IMR-90 (cell line): ENCODE measurements around the gene ZCWPW1. TPM values are rescaled to one million over a fixed set of nuclear protein-coding genes. Genes with fewer than 3 reads are reported as not detected.

Experiments used
- ATAC-seq: fragments of 200-7000 bp; cut with Tn5 transposase; 2 replicates; pipeline ENCODE4 v1.9.1; 2020; ENCODE audit warnings: low read depth, mild to moderate bottlenecking, moderate library complexity
- BruUV-seq: library from RNA; stranded (reverse); fragments of 400-500 nt; replicated peaks from 2 replicates; lab custom pipeline; 2021; lab: Mats Ljungman, UMichigan
- CTCF ChIA-PET: fragments of 300-600 bp; formaldehyde crosslinking; extraction: SDS; loops from one replicate; lab custom pipeline; 2021; ENCODE audit warnings: antibody characterized with exemption; lab: Yijun Ruan, JAX
- POLR2A ChIA-PET: fragments of 300-600 bp; sonication (Branson Sonifier 250); formaldehyde crosslinking; loops from one replicate; lab custom pipeline; 2022; ENCODE audit warnings: antibody characterized with exemption; ENCODE audit not compliant: unreplicated experiment; lab: Charles Lee
- DNase-seq: peaks from one replicate; pipeline ENCODE4 v3.0.0; 2013
- H2AFZ ChIP-seq: replicated peaks from 2 replicates; pipeline ENCODE3; 2013; ENCODE audit warnings: low read length, mild to moderate bottlenecking; ENCODE audit not compliant: poor library complexity
- H2AK5ac ChIP-seq: 2 replicates; pipeline ENCODE4 v1.6.1; 2013; ENCODE audit warnings: low read depth, low read length, inconsistent platforms
- H2AK9ac ChIP-seq: replicated peaks from 2 replicates; pipeline ENCODE3; 2013; ENCODE audit warnings: mild to moderate bottlenecking, low read depth, low read length, moderate library complexity; ENCODE audit not compliant: poor library complexity
- H2BK120ac ChIP-seq: 2 replicates; pipeline ENCODE4 v1.6.1; 2013; ENCODE audit warnings: low read depth, low read length, inconsistent platforms
- H2BK15ac ChIP-seq: 3 replicates; pipeline ENCODE4 v1.6.1; 2013; ENCODE audit warnings: low read depth, low read length, inconsistent platforms
- H2BK20ac ChIP-seq: 2 replicates; pipeline ENCODE4 v1.6.1; 2013; ENCODE audit warnings: low read depth, mild to moderate bottlenecking, inconsistent platforms, low read length, moderate library complexity
- H2BK5ac ChIP-seq: 2 replicates; pipeline ENCODE4 v1.6.1; 2013; ENCODE audit warnings: mild to moderate bottlenecking, low read depth, low read length, inconsistent platforms; ENCODE audit not compliant: poor library complexity, severe bottlenecking
- H3K14ac ChIP-seq: replicated peaks from 2 replicates; pipeline ENCODE4 v1.6.1; 2013; ENCODE audit warnings: low read depth, low read length, inconsistent platforms
- H3K18ac ChIP-seq: 2 replicates; pipeline ENCODE4 v1.6.1; 2013; ENCODE audit warnings: low read depth, low read length, control low read depth
- H3K23ac ChIP-seq: 2 replicates; pipeline ENCODE4 v1.6.1; 2013; ENCODE audit warnings: low read depth, low read length, inconsistent platforms
- H3K27ac ChIP-seq: 2 replicates; pipeline ENCODE4 v1.5.1; 2013; ENCODE audit warnings: mild to moderate bottlenecking, control low read depth, low read length; ENCODE audit not compliant: insufficient read depth
- H3K27me3 ChIP-seq: 2 replicates; pipeline ENCODE4 v1.6.1; 2013; ENCODE audit warnings: low read length; ENCODE audit not compliant: control insufficient read depth, insufficient read depth
- H3K36me3 ChIP-seq: 2 replicates; pipeline ENCODE4 v1.6.1; 2013; ENCODE audit warnings: low read length, mixed read lengths; ENCODE audit not compliant: control insufficient read depth, insufficient read depth
- H3K4ac ChIP-seq: 2 replicates; pipeline ENCODE4 v1.6.1; 2013; ENCODE audit warnings: low read depth, low read length, inconsistent platforms
- H3K4me1 ChIP-seq: 2 replicates; pipeline ENCODE4 v1.6.1; 2013; ENCODE audit warnings: low read length, mixed read lengths; ENCODE audit not compliant: control insufficient read depth, insufficient read depth
- H3K4me2 ChIP-seq: 2 replicates; pipeline ENCODE4 v1.6.1; 2013; ENCODE audit warnings: low read depth, mild to moderate bottlenecking, control low read depth, low read length, moderate library complexity
- H3K4me3 ChIP-seq: 2 replicates; pipeline ENCODE4 v1.5.1; 2013; ENCODE audit warnings: low read depth, mild to moderate bottlenecking, control low read depth, low read length, moderate library complexity; ENCODE audit not compliant: insufficient read depth
- H3K56ac ChIP-seq: 2 replicates; pipeline ENCODE4 v1.6.1; 2013; ENCODE audit warnings: low read length, inconsistent platforms; ENCODE audit not compliant: insufficient read depth; ENCODE audit errors: extremely low read depth
- H3K79me1 ChIP-seq, 2 experiments: 2 replicates each; pipeline ENCODE4 v1.6.1; 2013; ENCODE audit warnings: low read length in 2 of 2, inconsistent platforms in 1 of 2, low read depth in 1 of 2
- H3K9ac ChIP-seq: 2 replicates; pipeline ENCODE4 v1.6.1; 2013; ENCODE audit warnings: low read depth, low read length, control low read depth
- H3K9me1 ChIP-seq: 2 replicates; pipeline ENCODE4 v1.6.1; 2013; ENCODE audit warnings: low read length, inconsistent platforms; ENCODE audit not compliant: insufficient read depth
- H3K9me3 ChIP-seq: 2 replicates; pipeline ENCODE4 v1.6.1; 2013; ENCODE audit warnings: low read length; ENCODE audit not compliant: control insufficient read depth, insufficient read depth
- H4K20me1 ChIP-seq: 2 replicates; pipeline ENCODE4 v1.6.1; 2013; ENCODE audit warnings: low read length, inconsistent platforms; ENCODE audit not compliant: insufficient read depth
- H4K5ac ChIP-seq: 2 replicates; pipeline ENCODE4 v1.6.1; 2013; ENCODE audit warnings: mild to moderate bottlenecking, low read depth, low read length, control low read depth
- H4K8ac ChIP-seq, 2 experiments: 2 replicates each; pipeline ENCODE4 v1.6.1; 2013; ENCODE audit warnings: low read depth in 2 of 2, low read length in 2 of 2, control low read depth in 1 of 2, inconsistent platforms in 1 of 2
- H4K91ac ChIP-seq: 2 replicates; pipeline ENCODE4 v1.6.1; 2013; ENCODE audit warnings: low read depth, low read length, inconsistent platforms; ENCODE audit not compliant: insufficient read depth
- CTCF ChIP-seq: conservative IDR thresholded peaks from 2 replicates; pipeline ENCODE4 v1.5.1; 2012; ENCODE audit warnings: mild to moderate bottlenecking, low read depth, low read length, improper control_type of control experiment
- ELK1 ChIP-seq: fragments of 150-350 bp; IDR thresholded peaks from 2 replicates; pipeline ENCODE4 v1.6.1; 2016; ENCODE audit warnings: low read depth, mild to moderate bottlenecking, low read length, moderate library complexity, borderline replicate concordance
- FOS ChIP-seq: fragments of 150-350 bp; IDR thresholded peaks from 2 replicates; pipeline ENCODE4 v1.6.1; 2016; ENCODE audit warnings: low read depth, low read length
- MAZ ChIP-seq: IDR thresholded peaks from 2 replicates; pipeline ENCODE4 v1.6.1; 2012; ENCODE audit warnings: low read depth, mild to moderate bottlenecking, low read length, improper control_type of control experiment, moderate library complexity, borderline replicate concordance
- MXI1 ChIP-seq: IDR thresholded peaks from 2 replicates; pipeline ENCODE4 v1.6.1; 2012; ENCODE audit warnings: low read depth, mild to moderate bottlenecking, low read length, moderate library complexity, borderline replicate concordance
- NFE2L2 ChIP-seq: fragments of 150-350 bp; IDR thresholded peaks from 2 replicates; pipeline ENCODE4 v1.6.1; 2016; ENCODE audit warnings: low read depth, mild to moderate bottlenecking, low read length
- POLR2A ChIP-seq: IDR thresholded peaks from 2 replicates; pipeline ENCODE4 v1.6.1; 2012; ENCODE audit warnings: mild to moderate bottlenecking, low read depth, low read length
- RAD21 ChIP-seq: IDR thresholded peaks from 2 replicates; pipeline ENCODE4 v1.6.1; 2012; ENCODE audit warnings: low read length, improper control_type of control experiment
- RCOR1 ChIP-seq: IDR thresholded peaks from 2 replicates; pipeline ENCODE4 v1.6.1; 2012; ENCODE audit warnings: mild to moderate bottlenecking, low read length, improper control_type of control experiment; ENCODE audit not compliant: insufficient replicate concordance
- RFX5 ChIP-seq: IDR thresholded peaks from 2 replicates; pipeline ENCODE4 v1.8.0; 2012; ENCODE audit warnings: low read depth, mild to moderate bottlenecking, low read length, moderate library complexity
- SMC3 ChIP-seq: fragments of 150-350 bp; IDR thresholded peaks from 2 replicates; pipeline ENCODE4 v1.6.1; 2016; ENCODE audit warnings: low read depth, mild to moderate bottlenecking, antibody characterized with exemption, low read length, moderate library complexity
- WGBS, 2 experiments: methylation state at CpG; one replicate each; pipeline versions ENCODE4 v1.1.5 to v1.1.7; 2013; ENCODE audit warnings: missing lambda C conversion rate in 2 of 2; ENCODE audit not compliant: insufficient read length in 1 of 2; ENCODE audit errors: extremely low coverage in 2 of 2; 5-methylcytosine and 5-hydroxymethylcytosine counted together
- dilution Hi-C: fragments of 300-500 bp; cut with HindIII; formaldehyde crosslinking; loops from one replicate; pipeline ENCODE4 v1.14.3; 2018; ENCODE audit warnings: low sequenced_read_pairs; ENCODE audit not compliant: unreplicated experiment
- in situ Hi-C: fragments of 300-500 bp; cut with MboI; formaldehyde crosslinking; loops from 3 replicates; pipeline ENCODE4 v1.14.3; 2019; ENCODE audit warnings: low sequenced_read_pairs, inconsistent platforms, mixed read lengths
- intact Hi-C: fragments of 100-400 bp; cut with micrococcal nuclease; formaldehyde crosslinking; loops from 2 replicates; pipeline ENCODE4 v1.10.0; 2022
- polyA plus RNA-seq, 3 experiments: library from polyadenylated mRNA; depleted of rRNA; stranded (reverse); fragments of >200 nt; gene quantifications; 2 replicates each; pipeline ENCODE4 v1.2.3, GENCODE V29; 2012; ENCODE audit warnings: low replicate concordance in 1 of 3
- total RNA-seq: library from RNA; depleted of rRNA; stranded (reverse); fragments of >200 nt; gene quantifications from 2 replicates; pipeline ENCODE4 v1.2.3, GENCODE V29; 2012
- TF ChIP-seq, protein P1 (sequence below): fragments of 150-350 bp; IDR thresholded peaks from 2 replicates; pipeline ENCODE4 v1.6.1; 2017; ENCODE audit warnings: mild to moderate bottlenecking, antibody characterized with exemption, low read length, low read depth

The ZCWPW1 gene
- total and polyA plus RNA-seq, 2 of the 4 experiments (the other 2 are of a cell fraction), result 0.72 to 1.3 TPM

DNA sequence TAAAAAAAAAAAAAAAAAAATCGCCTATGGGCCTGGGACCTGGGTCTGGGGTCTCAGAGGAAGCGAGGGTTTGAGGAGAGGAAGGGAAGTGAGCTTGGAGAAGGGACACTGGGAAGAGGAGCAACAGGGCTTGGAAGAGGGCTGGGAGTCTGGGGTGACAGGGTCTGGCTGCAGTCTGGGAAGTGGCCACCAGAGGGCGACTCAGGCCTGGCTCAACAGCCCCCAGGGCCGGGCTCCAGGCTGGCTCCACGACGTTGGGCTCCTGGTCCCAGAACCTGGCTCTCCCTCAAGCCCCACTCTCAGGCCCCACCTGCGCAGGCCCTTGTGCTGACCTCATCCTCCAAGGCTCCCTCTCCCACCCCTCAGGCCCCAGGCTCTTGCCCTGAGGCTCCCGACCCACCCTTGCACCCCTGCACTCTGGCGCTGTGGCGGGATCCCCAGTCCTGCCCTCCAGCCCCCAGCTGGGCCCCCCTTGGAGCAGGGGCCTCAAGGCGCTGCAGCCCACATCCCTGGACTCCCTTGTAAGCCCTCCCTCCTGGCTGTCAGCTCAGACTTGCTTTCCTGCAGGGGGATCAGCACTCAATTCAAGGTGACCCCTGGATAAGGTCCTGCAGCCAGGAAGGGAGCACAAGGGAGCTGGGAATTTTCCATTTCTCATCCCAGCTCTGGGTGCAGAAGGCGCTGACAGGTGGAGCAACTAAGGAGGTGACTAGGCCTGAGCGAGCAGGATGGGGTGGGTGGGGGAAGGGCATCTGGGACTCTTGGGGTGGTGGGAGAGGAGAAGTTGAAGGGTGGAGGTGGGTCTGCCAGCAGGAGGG lies 40.9 kb upstream of the ZCWPW1 start:
- peaks cover 43% of the 10 kb centered on the region; the same call in 1 of the 2 replicates for H3K36me3 ChIP-seq
- peaks cover 10 to 33% of the 10 kb centered on the region in 2 experiments; a peak in 3 of 4 replicates for H3K79me1 ChIP-seq
- ChIA-PET POLR2A (interaction anchor here (0.7 kb wide), 1 partner anchor 119 kb away, joined by 18 read pairs; no protein-coding TSS in a partner anchor), CTCF (interaction anchor here (0.6 to 1.9 kb wide), 3 partner anchors 13 to 114 kb away, joined by 3 to 5 read pairs (median 4); no protein-coding TSS in a partner anchor)
- no TSS peak for BruUV-seq
- H3K4me2 ChIP-seq, result no peak overlapping the region
- no peak overlapping the region for H3K23ac ChIP-seq
- H4K5ac ChIP-seq, result no peak overlapping the region
- H2BK15ac ChIP-seq, result no peak overlapping the region
- in situ Hi-C loops (loop anchor here (5.0 to 25.0 kb wide), 4 partner anchors 93 to 393 kb away; partner anchors contain the start of genes GIGYF1, GNB2, SLC12A9 and TRIP6), dilution Hi-C loops (no loop called here), intact Hi-C loops (loop anchor here (1.0 to 2.0 kb wide), 2 partner anchors 90 to 221 kb away; no protein-coding TSS in a partner anchor)
- no peak overlapping the region for H4K8ac ChIP-seq
- no peak overlapping the region for H3K4ac ChIP-seq
- no peak overlapping the region for H2BK120ac ChIP-seq
- 18% methylated on average over 6 of the region's 13 CpGs; no CpG with 5 or more reads in 1 of the 2 experiments for WGBS, 2 experiments
- TF ChIP-seq, protein P1, sequence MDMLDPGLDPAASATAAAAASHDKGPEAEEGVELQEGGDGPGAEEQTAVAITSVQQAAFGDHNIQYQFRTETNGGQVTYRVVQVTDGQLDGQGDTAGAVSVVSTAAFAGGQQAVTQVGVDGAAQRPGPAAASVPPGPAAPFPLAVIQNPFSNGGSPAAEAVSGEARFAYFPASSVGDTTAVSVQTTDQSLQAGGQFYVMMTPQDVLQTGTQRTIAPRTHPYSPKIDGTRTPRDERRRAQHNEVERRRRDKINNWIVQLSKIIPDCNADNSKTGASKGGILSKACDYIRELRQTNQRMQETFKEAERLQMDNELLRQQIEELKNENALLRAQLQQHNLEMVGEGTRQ, result no peak
- TF ChIP-seq RFX5 (no peak), SMC3 (peak; percentile 92), FOS (no peak), RAD21 (peak; percentile 96), MXI1 (no peak), MAZ (peak; percentile 45; the same call in 1 of the 2 replicates), RCOR1 (no peak), ELK1 (no peak), CTCF (peak; percentile 96), POLR2A (no peak), NFE2L2 (no peak)
- H3K9me3 ChIP-seq, result no peaks in the 10 kb centered on the region
- H3K9ac ChIP-seq, result no peak overlapping the region
- no peak overlapping the region for H2BK20ac ChIP-seq
- H3K18ac ChIP-seq, result no peak overlapping the region
- H3K9me1 ChIP-seq, result peaks cover under 1% of the 10 kb centered on the region; the same call in 1 of the 2 replicates
- H4K91ac ChIP-seq, result no peak overlapping the region
- H2AFZ ChIP-seq, result no peak overlapping the region
- ATAC-seq, result peak; percentile 82
- no peaks in the 10 kb centered on the region for H3K27me3 ChIP-seq
- H2AK9ac ChIP-seq, result no peak overlapping the region
- H3K14ac ChIP-seq, result no peak overlapping the region
- H2BK5ac ChIP-seq, result no peak overlapping the region
- H4K20me1 ChIP-seq, result peaks cover 14% of the 10 kb centered on the region
- no peak overlapping the region for H3K4me3 ChIP-seq
- DNase-seq, result peak; percentile 64
- H3K56ac ChIP-seq, result no peak overlapping the region
- peaks cover 7% of the 10 kb centered on the region for H3K4me1 ChIP-seq
- H3K27ac ChIP-seq, result no peak overlapping the region
- H2AK5ac ChIP-seq, result no peak overlapping the region
